H9 (cell line): ENCODE data around the gene SEMG2. TPM values are rescaled to one million over a fixed set of nuclear protein-coding genes. Genes with fewer than 3 reads are reported as not detected.

Source experiments
- DNase-seq: peaks from one replicate; pipeline ENCODE4 v3.0.0-alpha.2; 2017
- H2AFZ ChIP-seq: one replicate; pipeline ENCODE4 v1.6.1; 2013; ENCODE audit warnings: mild to moderate bottlenecking, low read length, control low read depth, moderate library complexity
- H2AK5ac ChIP-seq: 2 replicates; pipeline ENCODE4 v1.6.1; 2013; ENCODE audit warnings: low read length, control low read depth, mixed read lengths; ENCODE audit not compliant: insufficient read length
- H2BK120ac ChIP-seq: one replicate; pipeline ENCODE4 v1.6.1; 2013; ENCODE audit warnings: low read depth, mild to moderate bottlenecking, low read length, control low read depth, inconsistent platforms; ENCODE audit not compliant: poor library complexity, severe bottlenecking
- H2BK12ac ChIP-seq: 2 replicates; pipeline ENCODE4 v1.6.1; 2013; ENCODE audit warnings: low read length, control low read depth, mixed read lengths, low read depth; ENCODE audit not compliant: insufficient read length
- H2BK15ac ChIP-seq: 2 replicates; pipeline ENCODE4 v1.6.1; 2013; ENCODE audit warnings: low read depth, low read length, control low read depth
- H2BK20ac ChIP-seq: one replicate; pipeline ENCODE4 v1.6.1; 2013; ENCODE audit warnings: low read depth, mild to moderate bottlenecking, low read length, control low read depth, inconsistent platforms; ENCODE audit not compliant: poor library complexity, severe bottlenecking
- H2BK5ac ChIP-seq: 2 replicates; pipeline ENCODE4 v1.6.1; 2013; ENCODE audit warnings: low read length, control low read depth, mixed read lengths; ENCODE audit not compliant: insufficient read length
- H3K14ac ChIP-seq: 2 replicates; pipeline ENCODE4 v1.6.1; 2013; ENCODE audit warnings: low read length, control low read depth; ENCODE audit not compliant: insufficient read depth
- H3K18ac ChIP-seq: 2 replicates; pipeline ENCODE4 v1.6.1; 2013; ENCODE audit warnings: low read depth, mild to moderate bottlenecking, mixed read lengths, low read length, control low read depth; ENCODE audit not compliant: insufficient read length
- H3K23ac ChIP-seq: 2 replicates; pipeline ENCODE4 v1.6.1; 2013; ENCODE audit warnings: low read length, control low read depth, mixed read lengths, low read depth; ENCODE audit not compliant: insufficient read length
- H3K23me2 ChIP-seq: 2 replicates; pipeline ENCODE4 v1.6.1; 2013; ENCODE audit warnings: low read depth, mild to moderate bottlenecking, mixed read lengths, low read length, control low read depth; ENCODE audit not compliant: insufficient read length, poor library complexity, severe bottlenecking
- H3K27ac ChIP-seq: 2 replicates; pipeline ENCODE4 v1.5.1; 2013; ENCODE audit warnings: low read length, control low read depth, mixed read lengths, low read depth; ENCODE audit not compliant: insufficient read length
- H3K27me3 ChIP-seq: 2 replicates; pipeline ENCODE4 v1.6.1; 2013; ENCODE audit warnings: low read length, control low read depth, inconsistent platforms; ENCODE audit not compliant: insufficient read depth
- H3K4ac ChIP-seq: 2 replicates; pipeline ENCODE4 v1.6.1; 2013; ENCODE audit warnings: low read depth, mild to moderate bottlenecking, control low read depth, inconsistent platforms, low read length, moderate library complexity
- H3K4me1 ChIP-seq: 2 replicates; pipeline ENCODE4 v1.6.1; 2013; ENCODE audit warnings: low read length, control low read depth, inconsistent platforms; ENCODE audit not compliant: insufficient read depth
- H3K4me2 ChIP-seq: 2 replicates; pipeline ENCODE4 v1.6.1; 2013; ENCODE audit warnings: low read length, control low read depth, mixed read lengths; ENCODE audit not compliant: insufficient read length, insufficient read depth
- H3K56ac ChIP-seq: 2 replicates; pipeline ENCODE4 v1.6.1; 2013; ENCODE audit warnings: low read depth, mild to moderate bottlenecking, mixed read lengths, low read length, control low read depth; ENCODE audit not compliant: insufficient read length
- H3K79me1 ChIP-seq: 2 replicates; pipeline ENCODE4 v1.6.1; 2013; ENCODE audit warnings: low read depth, mild to moderate bottlenecking, moderate library complexity, low read length, control low read depth, inconsistent platforms; ENCODE audit not compliant: insufficient read depth, poor library complexity, severe bottlenecking
- H3K79me2 ChIP-seq: 2 replicates; pipeline ENCODE4 v1.6.1; 2013; ENCODE audit warnings: low read length, control low read depth, inconsistent platforms; ENCODE audit not compliant: insufficient read depth
- H3K9ac ChIP-seq: 2 replicates; pipeline ENCODE4 v1.6.1; 2013; ENCODE audit warnings: low read length, control low read depth, mixed read lengths; ENCODE audit not compliant: insufficient read length; ENCODE audit errors: extremely low read depth
- H3K9me3 ChIP-seq: one replicate; pipeline ENCODE4 v1.6.1; 2013; ENCODE audit warnings: low read depth, low read length, inconsistent platforms; ENCODE audit not compliant: control insufficient read depth
- H3T11ph ChIP-seq: one replicate; pipeline ENCODE4 v1.6.1; 2013; ENCODE audit warnings: mild to moderate bottlenecking, low read length, control low read depth, inconsistent platforms
- H4K20me1 ChIP-seq: one replicate; pipeline ENCODE4 v1.6.1; 2013; ENCODE audit not compliant: control insufficient read depth, insufficient read length, insufficient read depth
- H4K5ac ChIP-seq: 2 replicates; pipeline ENCODE4 v1.6.1; 2013; ENCODE audit warnings: low read depth, mild to moderate bottlenecking, mixed read lengths, low read length, control low read depth; ENCODE audit not compliant: insufficient read length
- H4K8ac ChIP-seq: replicated peaks from 2 replicates; pipeline ENCODE4 v1.6.1; 2013; ENCODE audit warnings: low read length, control low read depth, mixed read lengths, low read depth; ENCODE audit not compliant: insufficient read length
- H4K91ac ChIP-seq: 2 replicates; pipeline ENCODE4 v1.6.1; 2013; ENCODE audit warnings: low read depth, mild to moderate bottlenecking, moderate library complexity, mixed read lengths, low read length, control low read depth; ENCODE audit not compliant: insufficient read length
- H3K27ac Mint-ChIP-seq, 3 experiments: 2 replicates in 2 of 3; 3 replicates in 1 of 3; pipeline ENCODE4 v1.8.0; 2020 to 2021; ENCODE audit warnings: mixed read lengths in 3 of 3, mild to moderate bottlenecking in 1 of 3, moderate library complexity in 1 of 3
- H3K27me3 Mint-ChIP-seq: 2 replicates; pipeline ENCODE4 v1.8.0; 2021; ENCODE audit warnings: low read depth, mild to moderate bottlenecking, moderate library complexity, mixed read lengths
- H3K36me3 Mint-ChIP-seq, 3 experiments: 2 replicates in 2 of 3; 3 replicates in 1 of 3; pipeline ENCODE4 v1.8.0; 2020 to 2021; ENCODE audit warnings: low read depth in 3 of 3, mixed read lengths in 3 of 3; ENCODE audit not compliant: insufficient read depth in 1 of 3
- H3K4me1 Mint-ChIP-seq, 2 experiments: 2 replicates each; pipeline ENCODE4 v1.8.0; 2020; ENCODE audit warnings: mixed read lengths in 2 of 2
- H3K4me3 Mint-ChIP-seq, 2 experiments: 2 replicates in 1 of 2; 3 replicates in 1 of 2; pipeline ENCODE4 v1.8.0; 2020 to 2021; ENCODE audit warnings: mild to moderate bottlenecking in 2 of 2, mixed read lengths in 2 of 2, moderate library complexity in 1 of 2
- H3K9me3 Mint-ChIP-seq, 2 experiments: 2 replicates in 1 of 2; 3 replicates in 1 of 2; pipeline ENCODE4 v1.8.0; 2020; ENCODE audit warnings: mild to moderate bottlenecking in 2 of 2, mixed read lengths in 2 of 2, moderate library complexity in 1 of 2
- CTCF ChIP-seq: fragments of 200-600 bp; sonication (generic); conservative IDR thresholded peaks from 3 replicates; pipeline ENCODE4 v1.8.0; 2021; ENCODE audit warnings: antibody characterized with exemption, mild to moderate bottlenecking
- WGBS: extraction: QIAGEN DNeasy Blood & Tissue Kit; methylation state at CpG from one replicate; pipeline ENCODE4 v1.1.7; 2013; ENCODE audit warnings: missing lambda C conversion rate, low lambda C conversion rate, mixed read lengths; ENCODE audit not compliant: insufficient read length; ENCODE audit errors: extremely low coverage; 5-methylcytosine and 5-hydroxymethylcytosine counted together
- total RNA-seq: library from RNA; stranded (reverse); gene quantifications from 2 replicates; pipeline ENCODE4 v1.2.1, GENCODE V29; 2021

SEMG2 gene
- total RNA-seq, 1 experiment from 2014 or later, result not detected

- Mint-ChIP-seq H3K27ac (no peak overlapping the region), H3K9me3 (no peaks in the 10 kb centered on the region), H3K4me3 (no peak overlapping the region), H3K36me3 (no peaks in the 10 kb centered on the region), H3K27me3 (peaks cover 4% of the 10 kb centered on the region), H3K4me1 (peaks cover 16 to 21% of the 10 kb centered on the region in 2 experiments)
- H3K23ac ChIP-seq, result no peak overlapping the region
- H3K4me1 ChIP-seq, result peaks cover 4% of the 10 kb centered on the region; the same call in 1 of the 2 replicates
- H4K91ac ChIP-seq, result no peak overlapping the region
- H3K23me2 ChIP-seq, result no peaks in the 10 kb centered on the region
- H3T11ph ChIP-seq, result no peak overlapping the region
- H3K4me2 ChIP-seq, result no peak overlapping the region
- H4K20me1 ChIP-seq, result no peaks in the 10 kb centered on the region
- no peaks in the 10 kb centered on the region for H3K27me3 ChIP-seq
- H3K4ac ChIP-seq, result no peak overlapping the region
- H2BK120ac ChIP-seq, result no peak overlapping the region
- TF ChIP-seq CTCF, result no peak
- H3K27ac ChIP-seq, result no peak overlapping the region
- no peaks in the 10 kb centered on the region for H3K79me1 ChIP-seq
- H2BK20ac ChIP-seq, result no peak overlapping the region
- no peak overlapping the region for H2AK5ac ChIP-seq
- no peak overlapping the region for H2AFZ ChIP-seq
- no peak overlapping the region for H2BK5ac ChIP-seq
- H4K8ac ChIP-seq, result no peak overlapping the region
- no peak overlapping the region for H3K18ac ChIP-seq
- no peak overlapping the region for H2BK12ac ChIP-seq
- H3K79me2 ChIP-seq, result no peaks in the 10 kb centered on the region
- no peaks in the 10 kb centered on the region for H3K9me3 ChIP-seq
- no peak overlapping the region for H3K56ac ChIP-seq
- H2BK15ac ChIP-seq, result no peak overlapping the region
- DNase-seq, result no peak
- H4K5ac ChIP-seq, result no peak overlapping the region
- WGBS, result no CpG with 5 or more reads among the region's 7 CpGs
- H3K9ac ChIP-seq, result no peak overlapping the region
- no peak overlapping the region for H3K14ac ChIP-seq
Observed at GRCh38 chr20:45257711-45258110, 36.5 kb downstream of the SEMG2 start.
